ENCODE results near the gene CA4. TPM values are rescaled to one million over a fixed set of nuclear protein-coding genes. Genes with fewer than 3 reads are reported as not detected.

The CA4 gene
- total and polyA plus RNA-seq, 9 of the 15 experiments (the other 6 are each of a cell fraction or from before 2014, with no cell fraction given): 0.13 TPM; not detected in 7

GRCh38 chr17:60156746-60157145 lies 7.0 kb downstream of the CA4 start (continued):
- TF ChIP-seq HDGF (IDR thresholded peaks at IDR 0.05): no peak
- no peak for TF ChIP-seq SP1 (CRISPR knock-in tag; IDR thresholded peaks at IDR 0.05)
- TF ChIP-seq ZNF318 (IDR thresholded peaks at IDR 0.05; ENCODE audit: borderline replicate concordance in 1 of 2, low read depth in 1 of 2): no peak
- TF ChIP-seq LEF1 (IDR thresholded peaks at IDR 0.05): no peak
- no peak for TF ChIP-seq RBM14 (IDR thresholded peaks at IDR 0.05; ENCODE audit: borderline replicate concordance, insufficient read depth, low read depth, low read length)
- no peak for TF ChIP-seq PREB (CRISPR knock-in tag; IDR thresholded peaks at IDR 0.05)
- no peak for TF ChIP-seq TCF7 (IDR thresholded peaks at IDR 0.05; ENCODE audit: borderline replicate concordance)
- no peak for TF ChIP-seq HNRNPL (IDR thresholded peaks at IDR 0.05; ENCODE audit: low read depth, low read length)
- TF ChIP-seq PATZ1 (CRISPR knock-in tag; IDR thresholded peaks at IDR 0.05; ENCODE audit: borderline replicate concordance): no peak
- no peak for TF ChIP-seq KDM4B (IDR thresholded peaks at IDR 0.05; ENCODE audit: borderline replicate concordance in 2 of 2, low read depth in 1 of 2)
